Sigmoid colon (tissue), 4 donors: ENCODE data around the gene TRPT1.

Experiments used
- EP300 ChIP-seq, 4 donors: sonication (generic); formaldehyde crosslinking; IDR thresholded peaks; one replicate each; pipeline ENCODE4 v1.6.1; 2017; ENCODE audit warnings: antibody characterized with exemption in 4 of 4
- POLR2A ChIP-seq, 2 donors: fragments of 450-650 bp; IDR thresholded peaks; one replicate each; pipeline ENCODE4 v1.6.1; 2016; ENCODE audit warnings: antibody characterized with exemption in 2 of 2, mild to moderate bottlenecking in 2 of 2, moderate library complexity in 2 of 2
- POLR2AphosphoS5 ChIP-seq, 4 donors: sonication (generic); formaldehyde crosslinking; IDR thresholded peaks; one replicate each; pipeline ENCODE4 v1.6.1; 2017; ENCODE audit warnings: antibody characterized with exemption in 4 of 4
- TF ChIP-seq, protein P1 (sequence below), 4 experiments: fragments of 450-650 bp in 3 of 4; fragments of 200-600 bp in 1 of 4; IDR thresholded peaks; one replicate each; pipeline ENCODE4 v1.5.1; 2016 to 2019; ENCODE audit warnings: antibody characterized with exemption in 4 of 4, mild to moderate bottlenecking in 3 of 4, moderate library complexity in 2 of 4

DNA sequence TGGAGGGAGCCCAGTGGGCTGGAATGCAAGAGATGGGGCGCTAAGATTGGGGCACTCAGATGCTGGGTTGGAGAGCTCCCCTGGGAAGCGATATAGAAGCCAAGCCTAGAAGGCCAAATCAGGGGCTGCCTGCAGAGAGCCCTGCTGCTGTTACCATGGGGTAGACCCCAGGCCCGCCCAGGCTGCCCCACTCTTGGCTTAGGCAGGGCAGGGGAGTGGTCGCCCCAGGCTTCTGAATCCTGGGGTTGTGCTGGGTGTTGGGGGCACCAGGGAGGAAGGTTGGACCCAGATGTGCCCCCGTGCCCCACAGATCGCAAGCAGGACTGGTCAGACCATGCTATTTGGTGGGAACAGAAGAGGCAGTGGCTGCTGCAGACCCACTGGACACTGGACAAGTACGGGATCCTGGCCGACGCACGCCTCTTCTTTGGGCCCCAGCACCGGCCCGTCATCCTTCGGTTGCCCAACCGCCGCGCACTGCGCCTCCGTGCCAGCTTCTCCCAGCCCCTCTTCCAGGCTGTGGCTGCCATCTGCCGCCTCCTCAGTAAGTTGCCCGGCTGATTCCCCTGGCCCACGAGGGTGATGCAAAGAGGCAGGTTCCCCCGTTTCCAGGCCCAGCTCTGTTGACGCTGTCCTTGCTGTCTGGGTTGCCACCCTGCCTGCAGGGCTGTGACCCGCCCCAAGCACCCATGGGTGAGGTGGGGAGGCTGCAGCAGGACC lies 15.5 kb downstream of the TRPT1 start:
- TF ChIP-seq, protein P1, sequence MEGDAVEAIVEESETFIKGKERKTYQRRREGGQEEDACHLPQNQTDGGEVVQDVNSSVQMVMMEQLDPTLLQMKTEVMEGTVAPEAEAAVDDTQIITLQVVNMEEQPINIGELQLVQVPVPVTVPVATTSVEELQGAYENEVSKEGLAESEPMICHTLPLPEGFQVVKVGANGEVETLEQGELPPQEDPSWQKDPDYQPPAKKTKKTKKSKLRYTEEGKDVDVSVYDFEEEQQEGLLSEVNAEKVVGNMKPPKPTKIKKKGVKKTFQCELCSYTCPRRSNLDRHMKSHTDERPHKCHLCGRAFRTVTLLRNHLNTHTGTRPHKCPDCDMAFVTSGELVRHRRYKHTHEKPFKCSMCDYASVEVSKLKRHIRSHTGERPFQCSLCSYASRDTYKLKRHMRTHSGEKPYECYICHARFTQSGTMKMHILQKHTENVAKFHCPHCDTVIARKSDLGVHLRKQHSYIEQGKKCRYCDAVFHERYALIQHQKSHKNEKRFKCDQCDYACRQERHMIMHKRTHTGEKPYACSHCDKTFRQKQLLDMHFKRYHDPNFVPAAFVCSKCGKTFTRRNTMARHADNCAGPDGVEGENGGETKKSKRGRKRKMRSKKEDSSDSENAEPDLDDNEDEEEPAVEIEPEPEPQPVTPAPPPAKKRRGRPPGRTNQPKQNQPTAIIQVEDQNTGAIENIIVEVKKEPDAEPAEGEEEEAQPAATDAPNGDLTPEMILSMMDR (IDR thresholded peaks at IDR 0.05): no peak
- no peak for TF ChIP-seq POLR2A (IDR thresholded peaks at IDR 0.05)
- no peak for TF ChIP-seq POLR2AphosphoS5 (IDR thresholded peaks at IDR 0.05)
- TF ChIP-seq EP300 (IDR thresholded peaks at IDR 0.05): no peak
